Measurements from ENCODE around the gene CDH19.

DNA sequence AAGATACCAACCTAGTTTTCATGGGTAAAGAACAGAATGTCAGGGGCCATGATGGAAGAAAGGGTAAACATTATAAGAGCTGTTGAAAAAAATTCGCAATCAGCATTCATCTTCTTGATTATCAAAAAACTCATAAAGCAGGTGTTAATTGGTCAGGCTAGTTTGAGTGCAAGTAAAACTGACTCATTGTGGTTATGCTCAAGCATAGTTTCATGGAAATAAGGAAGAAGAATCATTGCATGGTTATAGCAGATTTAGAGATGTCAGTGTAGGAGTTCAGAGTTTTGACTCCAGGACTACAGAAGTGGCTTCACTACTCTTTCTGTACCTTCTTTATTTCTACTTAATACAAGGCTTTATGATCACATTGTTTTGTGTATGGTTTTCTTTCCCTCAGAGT lies 26.9 kb upstream of the CDH19 start:
- TF ChIP-seq, protein P1, sequence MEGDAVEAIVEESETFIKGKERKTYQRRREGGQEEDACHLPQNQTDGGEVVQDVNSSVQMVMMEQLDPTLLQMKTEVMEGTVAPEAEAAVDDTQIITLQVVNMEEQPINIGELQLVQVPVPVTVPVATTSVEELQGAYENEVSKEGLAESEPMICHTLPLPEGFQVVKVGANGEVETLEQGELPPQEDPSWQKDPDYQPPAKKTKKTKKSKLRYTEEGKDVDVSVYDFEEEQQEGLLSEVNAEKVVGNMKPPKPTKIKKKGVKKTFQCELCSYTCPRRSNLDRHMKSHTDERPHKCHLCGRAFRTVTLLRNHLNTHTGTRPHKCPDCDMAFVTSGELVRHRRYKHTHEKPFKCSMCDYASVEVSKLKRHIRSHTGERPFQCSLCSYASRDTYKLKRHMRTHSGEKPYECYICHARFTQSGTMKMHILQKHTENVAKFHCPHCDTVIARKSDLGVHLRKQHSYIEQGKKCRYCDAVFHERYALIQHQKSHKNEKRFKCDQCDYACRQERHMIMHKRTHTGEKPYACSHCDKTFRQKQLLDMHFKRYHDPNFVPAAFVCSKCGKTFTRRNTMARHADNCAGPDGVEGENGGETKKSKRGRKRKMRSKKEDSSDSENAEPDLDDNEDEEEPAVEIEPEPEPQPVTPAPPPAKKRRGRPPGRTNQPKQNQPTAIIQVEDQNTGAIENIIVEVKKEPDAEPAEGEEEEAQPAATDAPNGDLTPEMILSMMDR (IDR thresholded peaks at IDR 0.05; ENCODE audit: low read depth, low read length) = no peak
- TF ChIP-seq POLR2A (IDR thresholded peaks at IDR 0.05; ENCODE audit: extremely low read depth, insufficient read length) (no peak), MYC (IDR thresholded peaks at IDR 0.05; ENCODE audit: low read depth, low read length) (no peak)
- TF ChIP-seq, protein P2, sequence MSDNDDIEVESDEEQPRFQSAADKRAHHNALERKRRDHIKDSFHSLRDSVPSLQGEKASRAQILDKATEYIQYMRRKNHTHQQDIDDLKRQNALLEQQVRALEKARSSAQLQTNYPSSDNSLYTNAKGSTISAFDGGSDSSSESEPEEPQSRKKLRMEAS (IDR thresholded peaks at IDR 0.05; ENCODE audit: low read depth, low read length) = no peak

Data from NB4 (cell line).